GM23338 (cell line): ENCODE data around the gene CNTNAP5.

ENCODE experiments used
- CREB1 ChIP-seq: fragments of 250-450 bp; sonication (Bioruptor Pico); IDR thresholded peaks from 2 replicates; pipeline ENCODE4 v1.5.0; 2020; ENCODE audit warnings: low read depth, mild to moderate bottlenecking, moderate library complexity
- CTCF ChIP-seq, 2 experiments: fragments of 200-600 bp in 1 of 2; sonication (generic) in 1 of 2; conservative IDR thresholded peaks; 2 replicates each; pipeline versions ENCODE4 v1.5.1 to v1.6.1; 2016 to 2017; ENCODE audit warnings: antibody characterized with exemption in 2 of 2, low read depth in 2 of 2, mild to moderate bottlenecking in 2 of 2, moderate library complexity in 1 of 2
- REST ChIP-seq: IDR thresholded peaks from one replicate; pipeline ENCODE4 v1.6.1; 2018; ENCODE audit warnings: antibody characterized with exemption; ENCODE audit not compliant: unreplicated experiment

GRCh38 chr2:124763611-124764010 is 738.5 kb downstream of the CNTNAP5 start:
- TF ChIP-seq CTCF (conservative IDR thresholded peaks at IDR 0.05; ENCODE audit: low read depth in 2 of 2) (no peak), REST (no peak), CREB1 (CRISPR knock-in tag) (no peak)
